GM12878 (cell line): ENCODE data around the gene HBA1. TPM values are rescaled to one million over a fixed set of nuclear protein-coding genes. Genes with fewer than 3 reads are reported as not detected.

ENCODE experiments used
- ATAC-seq: fragments of 200-7000 bp; cut with Tn5 transposase; 3 replicates; pipeline ENCODE4 v1.9.1; 2020; ENCODE audit warnings: mild to moderate bottlenecking, moderate library complexity
- BruUV-seq: library from RNA; stranded (reverse); fragments of 400-500 nt; replicated peaks from 2 replicates; lab custom pipeline; 2021; lab: Mats Ljungman, UMichigan
- CTCF ChIA-PET: fragments of 300-600 bp; sonication (Branson Sonifier 250); formaldehyde crosslinking; extraction: SDS; loops from one replicate; lab custom pipeline; 2021; ENCODE audit warnings: inconsistent platforms; lab: Yijun Ruan, JAX
- POLR2A ChIA-PET: fragments of 350-600 bp; formaldehyde crosslinking; extraction: SDS; loops from one replicate; lab custom pipeline; 2021; ENCODE audit warnings: inconsistent platforms; lab: Charles Lee
- RAD21 ChIA-PET: fragments of 300-600 bp; sonication (Branson Sonifier 250); formaldehyde crosslinking; loops from one replicate; lab custom pipeline; 2023; ENCODE audit warnings: antibody characterized with exemption; ENCODE audit not compliant: unreplicated experiment; lab: Charles Lee
- SMC1A ChIA-PET: fragments of 300-600 bp; sonication (Branson Sonifier 250); formaldehyde crosslinking; loops from one replicate; lab custom pipeline; 2023; ENCODE audit not compliant: unreplicated experiment, uncharacterized antibody; lab: Charles Lee
- DNase-seq: peaks from one replicate; pipeline ENCODE4 v3.0.0-alpha.2; 2011; ENCODE audit warnings: low read depth, low spot score
- FAIRE-seq: peaks from 3 replicates; lab custom pipeline; 2011; peaks lifted over from hg19 to GRCh38; lab: Jason Lieb, UNC
- H2AFZ ChIP-seq: 2 replicates; pipeline ENCODE4 v1.6.0; 2011; ENCODE audit warnings: low read depth, low read length, control low read depth; ENCODE audit not compliant: control insufficient read depth
- H3K27ac ChIP-seq: 2 replicates; pipeline ENCODE4 v1.5.1; 2011; ENCODE audit warnings: control low read depth; ENCODE audit not compliant: control insufficient read depth, insufficient read depth
- H3K27me3 ChIP-seq, 2 experiments: replicated peaks in 1 of 2; 2 replicates each; pipeline versions ENCODE4 v1.6.0 to v1.6.1; 2011; ENCODE audit warnings: low read length in 1 of 2; ENCODE audit not compliant: control insufficient read depth in 2 of 2, insufficient read depth in 2 of 2
- H3K36me3 ChIP-seq, 2 experiments: 2 replicates each; pipeline ENCODE4 v1.5.1; 2011; ENCODE audit warnings: low read length in 1 of 2; ENCODE audit not compliant: control insufficient read depth in 2 of 2, insufficient read depth in 2 of 2
- H3K4me1 ChIP-seq: 2 replicates; pipeline ENCODE4 v1.6.1; 2011; ENCODE audit warnings: mild to moderate bottlenecking, low read length, moderate library complexity, mixed read lengths; ENCODE audit not compliant: control insufficient read depth, insufficient read depth
- H3K4me2 ChIP-seq: 2 replicates; pipeline ENCODE4 v1.6.0; 2011; ENCODE audit warnings: control low read depth; ENCODE audit not compliant: control insufficient read depth, insufficient read depth
- H3K4me3 ChIP-seq: fragments of 200-600 bp; sonication (generic); 2 replicates; pipeline ENCODE4 v1.5.1; 2016
- H3K79me2 ChIP-seq: 2 replicates; pipeline ENCODE4 v1.6.0; 2011; ENCODE audit warnings: low read length; ENCODE audit not compliant: control insufficient read depth, insufficient read depth
- H3K9ac ChIP-seq: 2 replicates; pipeline ENCODE4 v1.8.0; 2011; ENCODE audit warnings: low read length, control low read depth, mixed read lengths; ENCODE audit not compliant: control insufficient read depth, insufficient read depth
- H3K9me3 ChIP-seq: replicated peaks from 3 replicates; pipeline ENCODE4 v1.5.1; 2011; ENCODE audit warnings: mild to moderate bottlenecking, low read length; ENCODE audit not compliant: control insufficient read depth, insufficient read depth
- H4K20me1 ChIP-seq: 2 replicates; pipeline ENCODE4 v1.6.0; 2011; ENCODE audit not compliant: control insufficient read depth, insufficient read depth
- BMI1 ChIP-seq: fragments of 450-650 bp; IDR thresholded peaks from 2 replicates; pipeline ENCODE4 v1.6.1; 2016; ENCODE audit warnings: mild to moderate bottlenecking, moderate library complexity, borderline replicate concordance
- CBX5 ChIP-seq: sonication (generic); IDR thresholded peaks from 2 replicates; pipeline ENCODE4 v1.6.1; 2016; ENCODE audit warnings: low read depth, moderate library complexity, mild to moderate bottlenecking, inconsistent platforms
- EED ChIP-seq: sonication (generic); IDR thresholded peaks from 2 replicates; pipeline ENCODE4 v1.6.1; 2016; ENCODE audit warnings: antibody characterized with exemption, low read depth
- GATAD2B ChIP-seq: fragments of 450-650 bp; conservative IDR thresholded peaks from 2 replicates; pipeline ENCODE4 v1.6.1; 2017; ENCODE audit warnings: low read depth, mild to moderate bottlenecking, moderate library complexity
- HCFC1 ChIP-seq: fragments of 150-350 bp; IDR thresholded peaks from 2 replicates; pipeline ENCODE4 v1.6.1; 2014; ENCODE audit warnings: low read length
- IKZF2 ChIP-seq, 2 experiments: fragments of 450-650 bp; IDR thresholded peaks; 2 replicates each; pipeline ENCODE4 v1.6.1; 2017; ENCODE audit warnings: mild to moderate bottlenecking in 2 of 2, moderate library complexity in 2 of 2
- IRF4 ChIP-seq: IDR thresholded peaks from 2 replicates; pipeline ENCODE4 v1.6.1; 2011; ENCODE audit warnings: low read depth, low read length
- KDM1A ChIP-seq: fragments of 200-600 bp; sonication (generic); IDR thresholded peaks from 2 replicates; pipeline ENCODE4 v1.6.1; 2016; ENCODE audit warnings: borderline replicate concordance
- MYB ChIP-seq: fragments of 150-350 bp; IDR thresholded peaks from 2 replicates; pipeline ENCODE4 v1.6.1; 2014; ENCODE audit warnings: mild to moderate bottlenecking, low read depth, low read length, borderline replicate concordance
- NR2C2 ChIP-seq: IDR thresholded peaks from 2 replicates; pipeline ENCODE4 v1.6.1; 2011; ENCODE audit warnings: borderline replicate concordance, low read depth; ENCODE audit not compliant: control insufficient read depth, insufficient read length
- PAX8 ChIP-seq: fragments of 450-650 bp; IDR thresholded peaks from 2 replicates; pipeline ENCODE4 v1.6.1; 2017; ENCODE audit warnings: mild to moderate bottlenecking, moderate library complexity
- SPI1 ChIP-seq: IDR thresholded peaks from 2 replicates; pipeline ENCODE4 v1.6.1; 2011; ENCODE audit warnings: low read depth, mild to moderate bottlenecking, low read length, moderate library complexity, borderline replicate concordance; ENCODE audit not compliant: insufficient read depth
- SUZ12 ChIP-seq: fragments of 200-600 bp; sonication (generic); IDR thresholded peaks from one replicate; pipeline ENCODE4 v1.6.1; 2018; ENCODE audit warnings: antibody characterized with exemption, mild to moderate bottlenecking; ENCODE audit not compliant: unreplicated experiment
- WGBS: methylation state at CpG from one replicate; pipeline ENCODE4 v1.1.6; 2016; ENCODE audit warnings: low lambda C conversion rate; ENCODE audit not compliant: insufficient replicate concordance, insufficient coverage; ENCODE audit errors: missing lambda C conversion rate; 5-methylcytosine and 5-hydroxymethylcytosine counted together
- in situ Hi-C: fragments of 300-500 bp; cut with MboI; formaldehyde crosslinking; loops from 9 replicates; pipeline ENCODE4 v1.14.3; 2018; ENCODE audit warnings: mixed read lengths
- intact Hi-C: fragments of 100-400 bp; cut with micrococcal nuclease; formaldehyde crosslinking; loops from one replicate; pipeline ENCODE4 v1.14.2; 2022; ENCODE audit not compliant: unreplicated experiment
- polyA plus RNA-seq, 11 experiments: library from polyadenylated mRNA; depleted of rRNA in 4 of 11; unstranded in 6 of 11; stranded (reverse) in 5 of 11; fragments of >200 nt; fragmentation: Nextera tagmentation in 4 of 11; fragmentation: Illumina TruSeq in 1 of 11; extraction: Ambion mirVana in 4 of 11; extraction: Trizol in 1 of 11; gene quantifications; 1 replicate in 1 of 11; 2 replicates in 10 of 11; pipeline versions ENCODE4 v1.2.1 to v1.2.3, GENCODE V29; 2011 to 2016; ENCODE audit warnings: inconsistent platforms in 2 of 11, missing spikeins in 2 of 11, low read depth in 1 of 11
- total RNA-seq, 4 experiments: library from RNA; depleted of rRNA in 3 of 4; stranded (reverse); fragments of >200 nt in 3 of 4; fragmentation: Illumina TruSeq in 1 of 4; extraction: Trizol in 1 of 4; gene quantifications; 2 replicates each; pipeline versions ENCODE4 v1.2.1 to v1.2.3, GENCODE V29; 2013 to 2021
- TF ChIP-seq, protein P1 (sequence below): fragments of 450-650 bp; formaldehyde crosslinking; IDR thresholded peaks from 2 replicates; pipeline ENCODE4 v1.5.0; 2022; ENCODE audit warnings: mild to moderate bottlenecking, missing genetic modification characterization
- TF ChIP-seq, protein P2 (sequence below): fragments of 450-650 bp; IDR thresholded peaks from 2 replicates; pipeline ENCODE4 v1.6.1; 2017; ENCODE audit warnings: low read depth, mild to moderate bottlenecking, moderate library complexity
- TF ChIP-seq, protein P3 (sequence below): IDR thresholded peaks from 2 replicates; pipeline ENCODE4 v1.6.1; 2012; ENCODE audit warnings: low read depth, low read length, improper control_type of control experiment
- TF ChIP-seq, protein P4 (sequence below), 3 experiments: IDR thresholded peaks in 2 of 3; conservative IDR thresholded peaks in 1 of 3; 2 replicates each; pipeline ENCODE4 v1.5.1; 2011; ENCODE audit warnings: low read depth in 3 of 3, low read length in 3 of 3, mild to moderate bottlenecking in 3 of 3, control low read depth in 2 of 3, moderate library complexity in 2 of 3, inconsistent platforms in 1 of 3, mixed read lengths in 1 of 3; ENCODE audit not compliant: control insufficient read depth in 2 of 3, insufficient read depth in 1 of 3; ENCODE audit errors: extremely low read depth in 1 of 3

HBA1 gene
- total and polyA plus RNA-seq, 10 of the 15 experiments (the other 5 are each of a cell fraction or from before 2014, with no cell fraction given): 0.28 to 3.5 (median 0.83) TPM; not detected in 5

DNA sequence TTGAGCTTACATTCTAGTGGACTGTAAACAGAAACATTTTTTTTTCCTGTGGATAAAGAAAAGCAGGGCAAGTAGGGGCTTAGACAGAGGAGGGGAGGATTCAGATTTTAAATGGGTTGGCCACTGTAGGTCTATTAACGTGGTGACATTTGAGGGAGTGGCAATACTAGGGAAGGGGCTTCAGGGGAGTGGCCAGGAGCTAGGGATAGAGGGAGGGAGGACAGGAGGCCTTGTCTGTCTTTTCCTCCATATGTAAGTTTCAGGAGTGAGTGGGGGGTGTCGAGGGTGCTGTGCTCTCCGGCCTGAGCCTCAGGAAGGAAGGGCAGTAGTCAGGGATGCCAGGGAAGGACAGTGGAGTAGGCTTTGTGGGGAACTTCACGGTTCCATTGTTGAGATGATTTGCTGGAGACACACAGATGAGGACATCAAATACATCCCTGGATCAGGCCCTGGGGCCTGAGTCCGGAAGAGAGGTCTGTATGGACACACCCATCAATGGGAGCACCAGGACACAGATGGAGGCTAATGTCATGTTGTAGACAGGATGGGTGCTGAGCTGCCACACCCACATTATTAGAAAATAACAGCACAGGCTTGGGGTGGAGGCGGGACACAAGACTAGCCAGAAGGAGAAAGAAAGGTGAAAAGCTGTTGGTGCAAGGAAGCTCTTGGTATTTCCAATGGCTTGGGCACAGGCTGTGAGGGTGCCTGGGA, 17.2 kb upstream of the HBA1 start:
- no peak overlapping the region for H3K9ac ChIP-seq
- RAD21 ChIA-PET: no interaction called here
- SMC1A ChIA-PET: no interaction called here
- H3K79me2 ChIP-seq: no peaks in the 10 kb centered on the region
- peaks cover 1 to 3% of the 10 kb centered on the region in 2 experiments; a peak in 3 of 4 replicates for H3K27me3 ChIP-seq
- intact Hi-C loops (no loop called here), in situ Hi-C loops (no loop called here)
- no peaks in the 10 kb centered on the region for H3K4me1 ChIP-seq
- DNase-seq: no peak
- FAIRE-seq: no peak
- H2AFZ ChIP-seq: no peak overlapping the region
- no TSS peak for BruUV-seq
- no peaks in the 10 kb centered on the region for H4K20me1 ChIP-seq
- POLR2A ChIA-PET: no interaction called here
- CTCF ChIA-PET: no interaction called here
- H3K36me3 ChIP-seq: no peaks in the 10 kb centered on the region
- 9% methylated on average over 6 of the region's 6 CpGs for WGBS
- H3K27ac ChIP-seq: no peak overlapping the region
- no peak overlapping the region for H3K4me2 ChIP-seq
- H3K9me3 ChIP-seq: no peaks in the 10 kb centered on the region
- no peak overlapping the region for H3K4me3 ChIP-seq
- ATAC-seq: no peak
- TF ChIP-seq SUZ12: no peak
- no peak for TF ChIP-seq PAX8
- TF ChIP-seq CBX5: no peak
- no peak for TF ChIP-seq EED
- TF ChIP-seq NR2C2: no peak
- TF ChIP-seq, protein P1, sequence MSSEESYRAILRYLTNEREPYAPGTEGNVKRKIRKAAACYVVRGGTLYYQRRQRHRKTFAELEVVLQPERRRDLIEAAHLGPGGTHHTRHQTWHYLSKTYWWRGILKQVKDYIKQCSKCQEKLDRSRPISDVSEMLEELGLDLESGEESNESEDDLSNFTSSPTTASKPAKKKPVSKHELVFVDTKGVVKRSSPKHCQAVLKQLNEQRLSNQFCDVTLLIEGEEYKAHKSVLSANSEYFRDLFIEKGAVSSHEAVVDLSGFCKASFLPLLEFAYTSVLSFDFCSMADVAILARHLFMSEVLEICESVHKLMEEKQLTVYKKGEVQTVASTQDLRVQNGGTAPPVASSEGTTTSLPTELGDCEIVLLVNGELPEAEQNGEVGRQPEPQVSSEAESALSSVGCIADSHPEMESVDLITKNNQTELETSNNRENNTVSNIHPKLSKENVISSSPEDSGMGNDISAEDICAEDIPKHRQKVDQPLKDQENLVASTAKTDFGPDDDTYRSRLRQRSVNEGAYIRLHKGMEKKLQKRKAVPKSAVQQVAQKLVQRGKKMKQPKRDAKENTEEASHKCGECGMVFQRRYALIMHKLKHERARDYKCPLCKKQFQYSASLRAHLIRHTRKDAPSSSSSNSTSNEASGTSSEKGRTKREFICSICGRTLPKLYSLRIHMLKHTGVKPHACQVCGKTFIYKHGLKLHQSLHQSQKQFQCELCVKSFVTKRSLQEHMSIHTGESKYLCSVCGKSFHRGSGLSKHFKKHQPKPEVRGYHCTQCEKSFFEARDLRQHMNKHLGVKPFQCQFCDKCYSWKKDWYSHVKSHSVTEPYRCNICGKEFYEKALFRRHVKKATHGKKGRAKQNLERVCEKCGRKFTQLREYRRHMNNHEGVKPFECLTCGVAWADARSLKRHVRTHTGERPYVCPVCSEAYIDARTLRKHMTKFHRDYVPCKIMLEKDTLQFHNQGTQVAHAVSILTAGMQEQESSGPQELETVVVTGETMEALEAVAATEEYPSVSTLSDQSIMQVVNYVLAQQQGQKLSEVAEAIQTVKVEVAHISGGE (CRISPR knock-in tag): no peak
- no peak for TF ChIP-seq KDM1A
- no peak for TF ChIP-seq HCFC1
- TF ChIP-seq, protein P2, sequence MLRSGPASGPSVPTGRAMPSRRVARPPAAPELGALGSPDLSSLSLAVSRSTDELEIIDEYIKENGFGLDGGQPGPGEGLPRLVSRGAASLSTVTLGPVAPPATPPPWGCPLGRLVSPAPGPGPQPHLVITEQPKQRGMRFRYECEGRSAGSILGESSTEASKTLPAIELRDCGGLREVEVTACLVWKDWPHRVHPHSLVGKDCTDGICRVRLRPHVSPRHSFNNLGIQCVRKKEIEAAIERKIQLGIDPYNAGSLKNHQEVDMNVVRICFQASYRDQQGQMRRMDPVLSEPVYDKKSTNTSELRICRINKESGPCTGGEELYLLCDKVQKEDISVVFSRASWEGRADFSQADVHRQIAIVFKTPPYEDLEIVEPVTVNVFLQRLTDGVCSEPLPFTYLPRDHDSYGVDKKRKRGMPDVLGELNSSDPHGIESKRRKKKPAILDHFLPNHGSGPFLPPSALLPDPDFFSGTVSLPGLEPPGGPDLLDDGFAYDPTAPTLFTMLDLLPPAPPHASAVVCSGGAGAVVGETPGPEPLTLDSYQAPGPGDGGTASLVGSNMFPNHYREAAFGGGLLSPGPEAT: no peak
- TF ChIP-seq IRF4: no peak
- no peak for TF ChIP-seq GATAD2B
- TF ChIP-seq, protein P3, sequence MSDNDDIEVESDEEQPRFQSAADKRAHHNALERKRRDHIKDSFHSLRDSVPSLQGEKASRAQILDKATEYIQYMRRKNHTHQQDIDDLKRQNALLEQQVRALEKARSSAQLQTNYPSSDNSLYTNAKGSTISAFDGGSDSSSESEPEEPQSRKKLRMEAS: no peak
- TF ChIP-seq IKZF2 (IDR thresholded peaks at IDR 0.05): no peak
- TF ChIP-seq SPI1: no peak
- TF ChIP-seq, protein P4, sequence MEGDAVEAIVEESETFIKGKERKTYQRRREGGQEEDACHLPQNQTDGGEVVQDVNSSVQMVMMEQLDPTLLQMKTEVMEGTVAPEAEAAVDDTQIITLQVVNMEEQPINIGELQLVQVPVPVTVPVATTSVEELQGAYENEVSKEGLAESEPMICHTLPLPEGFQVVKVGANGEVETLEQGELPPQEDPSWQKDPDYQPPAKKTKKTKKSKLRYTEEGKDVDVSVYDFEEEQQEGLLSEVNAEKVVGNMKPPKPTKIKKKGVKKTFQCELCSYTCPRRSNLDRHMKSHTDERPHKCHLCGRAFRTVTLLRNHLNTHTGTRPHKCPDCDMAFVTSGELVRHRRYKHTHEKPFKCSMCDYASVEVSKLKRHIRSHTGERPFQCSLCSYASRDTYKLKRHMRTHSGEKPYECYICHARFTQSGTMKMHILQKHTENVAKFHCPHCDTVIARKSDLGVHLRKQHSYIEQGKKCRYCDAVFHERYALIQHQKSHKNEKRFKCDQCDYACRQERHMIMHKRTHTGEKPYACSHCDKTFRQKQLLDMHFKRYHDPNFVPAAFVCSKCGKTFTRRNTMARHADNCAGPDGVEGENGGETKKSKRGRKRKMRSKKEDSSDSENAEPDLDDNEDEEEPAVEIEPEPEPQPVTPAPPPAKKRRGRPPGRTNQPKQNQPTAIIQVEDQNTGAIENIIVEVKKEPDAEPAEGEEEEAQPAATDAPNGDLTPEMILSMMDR (IDR thresholded peaks at IDR 0.05 in 2 of 3, conservative IDR thresholded peaks at IDR 0.05 in 1 of 3; ENCODE audit: control insufficient read depth in 2 of 3, extremely low read depth in 1 of 3, insufficient read depth in 1 of 3, low read depth in 3 of 3, low read length in 3 of 3): no peak
- no peak for TF ChIP-seq MYB
- TF ChIP-seq BMI1: no peak
